Neuronal stem cell (in vitro differentiated cells): Measurements from ENCODE around the gene KATNA1.
"Not testable (repeated sequence)": the region's sequence is repeated elsewhere in the genome, so short reads cannot be mapped to it uniquely, and the experiment has no call there.

Source experiments
- DNase-seq: peaks from one replicate; pipeline ENCODE4 v3.0.0-alpha.2; 2013; ENCODE audit warnings: low spot score
- H2AFZ ChIP-seq: one replicate; pipeline ENCODE4 v1.6.1; 2013; ENCODE audit warnings: mild to moderate bottlenecking, low read length, inconsistent platforms
- H2AK5ac ChIP-seq: 2 replicates; pipeline ENCODE4 v1.6.1; 2013; ENCODE audit warnings: low read depth, mild to moderate bottlenecking, inconsistent platforms, low read length, moderate library complexity, mixed read lengths
- H2BK120ac ChIP-seq: 2 replicates; pipeline ENCODE4 v1.6.1; 2013; ENCODE audit warnings: low read depth, mild to moderate bottlenecking, inconsistent platforms, low read length, moderate library complexity, mixed read lengths
- H2BK12ac ChIP-seq: one replicate; pipeline ENCODE4 v1.6.1; 2013; ENCODE audit warnings: low read length, inconsistent platforms
- H2BK15ac ChIP-seq: 2 replicates; pipeline ENCODE4 v1.6.1; 2013; ENCODE audit warnings: mild to moderate bottlenecking, low read length, inconsistent platforms, mixed read lengths
- H2BK5ac ChIP-seq: one replicate; pipeline ENCODE4 v1.6.1; 2013; ENCODE audit warnings: inconsistent platforms, mild to moderate bottlenecking, low read length, moderate library complexity
- H3K14ac ChIP-seq: one replicate; pipeline ENCODE4 v1.6.1; 2013; ENCODE audit warnings: low read length, inconsistent platforms
- H3K18ac ChIP-seq: 2 replicates; pipeline ENCODE4 v1.6.1; 2013; ENCODE audit warnings: low read length, inconsistent platforms
- H3K23ac ChIP-seq: 2 replicates; pipeline ENCODE4 v1.6.1; 2013; ENCODE audit warnings: low read depth, mild to moderate bottlenecking, mixed read lengths, low read length, inconsistent platforms; ENCODE audit not compliant: poor library complexity
- H3K27ac ChIP-seq: replicated peaks from 3 replicates; pipeline ENCODE4 v1.5.1; 2013; ENCODE audit warnings: low read length, inconsistent platforms
- H3K27me3 ChIP-seq, 3 experiments: 2 replicates each; pipeline ENCODE4 v1.6.1; 2013; ENCODE audit warnings: low read length in 3 of 3, mild to moderate bottlenecking in 2 of 3, inconsistent platforms in 1 of 3, low read depth in 1 of 3, mixed read lengths in 1 of 3, moderate library complexity in 1 of 3; ENCODE audit not compliant: control insufficient read depth in 3 of 3, insufficient read depth in 3 of 3
- H3K36me3 ChIP-seq, 2 donors: replicated peaks in 1 of 2; 2 replicates each; pipeline ENCODE4 v1.6.1; 2013; ENCODE audit warnings: low read length in 2 of 2; ENCODE audit not compliant: control insufficient read depth in 2 of 2, insufficient read depth in 2 of 2
- H3K4ac ChIP-seq: 2 replicates; pipeline ENCODE4 v1.6.1; 2013; ENCODE audit warnings: inconsistent platforms, mild to moderate bottlenecking, low read length, moderate library complexity
- H3K4me1 ChIP-seq, 2 donors: 1 replicate in 1 of 2; 2 replicates in 1 of 2; pipeline ENCODE4 v1.6.1; 2013; ENCODE audit warnings: low read length in 2 of 2, low read depth in 1 of 2; ENCODE audit not compliant: control insufficient read depth in 2 of 2, insufficient read depth in 1 of 2
- H3K4me2 ChIP-seq: one replicate; pipeline ENCODE4 v1.6.1; 2013; ENCODE audit warnings: mild to moderate bottlenecking, low read length, inconsistent platforms; ENCODE audit not compliant: insufficient read depth, poor library complexity, severe bottlenecking
- H3K4me3 ChIP-seq, 2 donors: 2 replicates each; pipeline ENCODE4 v1.5.1; 2013; ENCODE audit warnings: low read length in 2 of 2, mild to moderate bottlenecking in 2 of 2, inconsistent platforms in 1 of 2, moderate library complexity in 1 of 2
- H3K79me1 ChIP-seq: one replicate; pipeline ENCODE4 v1.6.1; 2013; ENCODE audit warnings: low read depth, mild to moderate bottlenecking, inconsistent platforms, low read length, moderate library complexity
- H3K9ac ChIP-seq: one replicate; pipeline ENCODE4 v1.6.1; 2013; ENCODE audit warnings: mild to moderate bottlenecking, low read depth, low read length, inconsistent platforms; ENCODE audit not compliant: poor library complexity
- H3K9me3 ChIP-seq, 2 donors: replicated peaks in 1 of 2; 2 replicates each; pipeline versions ENCODE3 to v1.6.1; 2013; ENCODE audit warnings: low read length in 2 of 2, mild to moderate bottlenecking in 2 of 2, inconsistent platforms in 1 of 2, low read depth in 1 of 2, mixed read lengths in 1 of 2, moderate library complexity in 1 of 2; ENCODE audit not compliant: control insufficient read depth in 2 of 2, insufficient read depth in 1 of 2
- H4K8ac ChIP-seq: one replicate; pipeline ENCODE4 v1.6.1; 2013; ENCODE audit warnings: low read depth, mild to moderate bottlenecking, inconsistent platforms, low read length, moderate library complexity
- H4K91ac ChIP-seq: one replicate; pipeline ENCODE4 v1.6.1; 2013; ENCODE audit warnings: low read length, low read depth, mild to moderate bottlenecking, inconsistent platforms; ENCODE audit not compliant: poor library complexity
- WGBS, 2 donors: extraction: QIAGEN DNeasy Blood & Tissue Kit; methylation state at CpG; one replicate each; pipeline ENCODE4 v1.1.7; 2013; ENCODE audit warnings: missing lambda C conversion rate in 2 of 2, mixed read lengths in 1 of 2; ENCODE audit not compliant: insufficient read length in 2 of 2, insufficient replicate concordance in 1 of 2; ENCODE audit errors: extremely low coverage in 2 of 2; 5-methylcytosine and 5-hydroxymethylcytosine counted together

KATNA1 gene

DNA sequence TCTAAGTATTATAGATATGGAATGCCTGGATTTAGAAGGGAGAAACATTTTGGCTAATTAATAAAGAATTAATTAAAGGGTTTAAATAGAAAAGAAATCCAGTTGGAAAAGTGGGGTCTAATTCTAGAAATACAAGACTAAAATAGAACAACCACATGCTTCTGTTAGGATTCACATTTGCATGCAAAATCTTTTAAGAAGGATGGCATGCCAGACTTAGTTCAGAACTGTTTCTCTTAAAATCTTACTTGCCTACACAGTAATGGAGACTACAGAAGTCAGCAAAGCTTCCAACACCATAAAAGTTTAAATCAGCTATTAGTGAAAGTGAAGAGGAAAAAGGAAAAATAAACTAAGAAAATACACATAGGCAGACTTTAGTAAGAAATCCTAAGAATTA, 32.7 kb upstream of the KATNA1 start:
- Histone ChIP-seq H3K14ac (no peak overlapping the region), H3K79me1 (peaks cover 3% of the 10 kb centered on the region), H3K36me3 (peaks cover 14 to 86% of the 10 kb centered on the region in 2 donors), H3K9ac (no peak overlapping the region), H2BK12ac (no peak overlapping the region), H2BK120ac (no peak overlapping the region), H2BK15ac (no peak overlapping the region), H3K4ac (no peak overlapping the region), H2AK5ac (no peak overlapping the region), H3K27ac (no peak overlapping the region), H3K4me2 (no peak overlapping the region), H4K8ac (no peak overlapping the region), H3K4me1 (no peaks in the 10 kb centered on the region), H3K27me3 (no peaks in the 10 kb centered on the region), H2BK5ac (no peak overlapping the region), H3K23ac (no peak overlapping the region), H3K18ac (no peak overlapping the region), H2AFZ (no peak overlapping the region), H4K91ac (no peak overlapping the region), H3K4me3 (no peak overlapping the region), H3K9me3 (no peaks in the 10 kb centered on the region)
- DNase-seq, result no peak

DNA sequence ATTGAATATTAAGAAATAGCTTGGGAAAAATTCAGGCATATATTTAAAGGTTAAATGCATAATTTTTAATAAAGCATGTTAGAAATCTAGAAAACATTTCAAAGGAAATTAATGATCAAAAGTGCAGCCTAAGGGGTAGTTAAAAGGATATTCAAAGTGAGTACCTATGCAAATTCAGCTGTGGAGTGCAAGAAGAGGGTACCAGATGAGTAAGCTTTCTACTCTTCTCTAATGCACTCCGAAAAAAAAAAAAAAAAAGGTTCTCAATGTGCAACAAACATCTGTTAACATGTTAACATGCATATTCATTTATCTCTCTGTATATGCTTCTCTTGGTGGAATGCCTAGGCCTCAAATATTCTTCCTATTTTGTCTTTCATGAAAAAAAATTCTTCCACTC, 32.0 kb upstream of the KATNA1 start:
- H3K23ac ChIP-seq, result no peak overlapping the region
- no peak overlapping the region for H2BK120ac ChIP-seq
- peaks cover 16 to 86% of the 10 kb centered on the region in 2 donors for H3K36me3 ChIP-seq
- H4K8ac ChIP-seq, result no peak overlapping the region
- H3K4me3 ChIP-seq, result no peak overlapping the region
- H2AFZ ChIP-seq, result no peak overlapping the region
- no peak overlapping the region for H2AK5ac ChIP-seq
- DNase-seq, result no peak
- WGBS, 2 donors, result no CpG with 5 or more reads among the region's 1 CpG
- H3K4ac ChIP-seq, result no peak overlapping the region
- no peak overlapping the region for H2BK15ac ChIP-seq
- H3K9me3 ChIP-seq, result no peaks in the 10 kb centered on the region
- H2BK5ac ChIP-seq, result no peak overlapping the region
- H3K18ac ChIP-seq, result no peak overlapping the region
- no peak overlapping the region for H3K14ac ChIP-seq
- H3K79me1 ChIP-seq, result peaks cover 3% of the 10 kb centered on the region
- no peaks in the 10 kb centered on the region for H3K27me3 ChIP-seq
- H3K9ac ChIP-seq, result no peak overlapping the region
- no peak overlapping the region for H3K27ac ChIP-seq
- no peak overlapping the region for H4K91ac ChIP-seq
- H2BK12ac ChIP-seq, result no peak overlapping the region
- no peaks in the 10 kb centered on the region for H3K4me1 ChIP-seq
- no peak overlapping the region for H3K4me2 ChIP-seq

DNA sequence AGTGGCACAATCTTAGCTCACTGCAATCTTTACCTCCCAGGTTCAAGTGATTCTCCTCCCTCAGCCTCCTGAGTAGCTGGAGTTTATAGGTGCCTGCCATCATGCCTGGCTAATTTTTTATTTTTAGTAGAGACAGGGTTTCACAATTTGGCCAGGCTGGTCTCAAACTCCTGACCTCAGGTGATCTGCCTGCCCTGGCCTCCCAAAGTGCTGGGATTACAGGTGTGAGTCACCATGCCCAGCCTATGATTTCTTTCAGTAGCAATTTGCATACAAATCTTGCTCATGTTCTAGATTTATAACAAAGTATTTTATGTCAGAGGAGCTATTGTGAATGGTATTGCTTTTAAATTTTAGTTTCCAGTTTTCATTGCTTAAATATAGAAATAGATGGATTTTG, 23.8 kb upstream of the KATNA1 start:
- not testable (repeated sequence) for H3K18ac ChIP-seq, H2BK15ac ChIP-seq, H3K9me3 ChIP-seq, H3K27me3 ChIP-seq, H3K4ac ChIP-seq, DNase-seq, H2AFZ ChIP-seq, H2AK5ac ChIP-seq, H3K4me3 ChIP-seq, H2BK12ac ChIP-seq, H3K79me1 ChIP-seq, H4K8ac ChIP-seq, H2BK5ac ChIP-seq, H3K23ac ChIP-seq, H3K4me2 ChIP-seq, H4K91ac ChIP-seq, H3K14ac ChIP-seq, H3K9ac ChIP-seq, H3K27ac ChIP-seq, H3K4me1 ChIP-seq, H2BK120ac ChIP-seq
- peaks cover 13 to 94% of the 10 kb centered on the region in 2 donors for H3K36me3 ChIP-seq

DNA sequence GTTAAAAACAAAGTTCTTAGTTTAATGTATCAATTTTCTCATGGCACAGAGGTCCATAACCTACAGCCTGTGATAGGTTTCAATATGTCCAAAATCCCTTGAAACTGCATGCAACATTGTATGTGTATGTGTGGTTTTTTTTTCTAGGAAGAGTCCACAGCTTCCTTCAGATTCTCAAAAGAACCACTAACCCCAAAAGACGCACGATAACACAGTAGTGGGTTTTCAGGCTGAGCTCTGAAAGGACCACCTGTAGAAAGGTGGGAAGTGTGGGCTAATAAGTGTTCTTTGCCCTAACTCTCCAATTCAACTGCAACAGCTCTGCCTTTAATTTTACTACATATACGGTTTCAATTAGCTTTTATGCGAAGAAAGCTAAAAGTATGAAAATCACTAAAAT, 11.5 kb upstream of the KATNA1 start:
- Histone ChIP-seq H4K91ac (no peak overlapping the region), H2BK15ac (no peak overlapping the region), H3K9ac (no peak overlapping the region), H2BK12ac (no peak overlapping the region), H3K36me3 (peaks cover 16 to 88% of the 10 kb centered on the region in 2 donors), H3K18ac (no peak overlapping the region), H3K23ac (no peak overlapping the region), H2AK5ac (no peak overlapping the region), H3K9me3 (no peaks in the 10 kb centered on the region), H3K14ac (no peak overlapping the region), H2AFZ (no peak overlapping the region), H3K4ac (no peak overlapping the region), H2BK120ac (no peak overlapping the region), H3K4me3 (no peak overlapping the region), H3K79me1 (no peaks in the 10 kb centered on the region), H3K27ac (no peak overlapping the region), H3K4me2 (no peak overlapping the region), H3K4me1 (no peaks in the 10 kb centered on the region), H3K27me3 (no peaks in the 10 kb centered on the region), H2BK5ac (no peak overlapping the region), H4K8ac (no peak overlapping the region)
- WGBS, 2 donors, result no CpG with 5 or more reads among the region's 4 CpGs
- no peak for DNase-seq
